Islet of Langerhans (tissue), 1 donor: ENCODE data around the gene IFI6.
"Not testable (repeated sequence)": the region's sequence is repeated elsewhere in the genome, so short reads cannot be mapped to it uniquely, and the experiment has no call there.

Experiments
- FAIRE-seq: peaks from one replicate; lab custom pipeline; 2011; peaks lifted over from hg19 to GRCh38; lab: Jason Lieb, UNC

Gene IFI6

DNA sequence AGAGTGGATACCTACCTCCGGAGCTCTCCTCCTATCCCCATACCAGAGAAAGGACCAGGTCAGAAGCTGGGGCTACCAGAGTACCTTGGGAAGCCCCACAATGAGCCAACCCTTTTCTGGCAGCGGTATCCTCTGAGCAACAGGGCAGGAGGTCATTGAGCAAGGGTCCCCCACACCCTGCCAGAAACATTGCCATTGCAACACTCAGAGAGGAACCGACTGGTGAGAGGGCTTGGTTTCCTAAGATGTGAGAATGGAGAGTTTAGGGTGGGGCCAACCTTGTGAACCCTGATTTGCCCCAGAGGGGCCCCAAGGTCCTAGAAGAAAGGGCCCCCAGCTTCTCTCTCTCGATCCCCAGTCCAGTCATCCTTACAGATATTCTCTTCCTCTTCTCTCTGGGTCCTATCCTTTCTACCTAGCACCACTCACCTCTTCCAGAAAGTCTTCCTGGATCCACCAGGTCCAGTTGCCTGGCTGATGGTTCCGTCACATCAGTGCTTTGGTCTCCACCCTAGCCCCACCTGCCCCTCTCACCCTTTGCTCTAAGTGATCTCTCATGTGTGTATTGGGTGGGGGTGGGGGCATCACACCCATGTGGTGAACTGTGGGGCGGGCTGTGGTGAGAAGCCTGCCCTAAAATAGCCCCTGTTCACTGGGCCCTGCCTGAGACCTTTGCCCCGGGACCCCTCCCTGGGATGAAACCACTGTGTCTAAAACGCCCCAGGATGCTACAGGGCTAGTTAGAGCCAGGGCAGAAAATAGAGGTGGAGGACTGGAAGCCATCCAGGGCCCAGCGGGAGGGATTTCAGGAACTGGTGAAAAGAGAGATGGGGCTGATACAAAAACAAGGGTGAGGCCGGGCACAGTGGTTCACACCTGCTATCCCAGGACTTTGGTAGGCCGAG, 45.7 kb downstream of the IFI6 start:
- FAIRE-seq: no peak

GRCh38 chr1:27624467-27625178, 47.4 kb downstream of the IFI6 start:
- FAIRE-seq: no peak

DNA sequence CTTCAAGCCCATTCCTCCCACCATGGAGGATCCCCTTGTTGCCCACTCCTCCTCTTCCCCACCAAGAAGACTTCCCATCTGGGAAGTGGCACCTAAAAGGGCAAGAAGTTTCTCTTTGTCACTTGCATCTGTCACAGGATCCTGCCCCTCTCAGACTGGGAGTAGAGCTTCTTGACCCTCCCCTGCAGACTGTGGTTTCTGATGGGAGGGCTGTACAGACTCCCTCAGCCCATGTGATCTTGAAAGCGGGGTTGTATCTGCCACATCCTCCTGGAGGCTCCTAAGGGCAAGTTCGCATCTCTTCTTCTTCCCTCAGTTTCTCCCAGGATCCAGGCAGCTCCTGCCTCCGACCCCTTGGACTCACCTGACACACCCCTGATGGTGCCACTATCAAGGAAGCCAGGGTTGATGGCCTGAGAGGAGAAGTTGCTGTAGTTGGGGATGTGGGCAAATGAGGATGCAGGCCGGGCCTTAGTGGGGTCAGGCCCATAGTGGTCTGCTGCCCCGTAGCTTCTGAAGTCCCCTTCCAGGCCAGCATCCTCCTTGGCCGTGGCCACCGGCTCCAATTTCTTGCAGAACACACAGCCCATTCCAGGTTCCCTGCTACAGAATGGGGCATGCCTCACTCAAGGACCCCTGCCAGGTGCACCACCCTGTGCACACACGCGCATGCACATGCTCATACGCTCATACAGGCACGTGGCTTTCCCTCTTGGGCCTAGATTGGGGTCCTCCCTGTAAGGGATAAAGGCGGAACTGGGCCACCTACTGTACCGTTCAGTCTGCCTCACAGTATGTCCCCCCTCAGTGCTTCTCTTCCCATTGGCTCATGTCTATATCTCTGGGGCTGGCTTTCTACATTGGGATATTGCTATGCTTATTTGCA, 48.4 kb downstream of the IFI6 start:
- no peak for FAIRE-seq

- FAIRE-seq: no peak
Measured at GRCh38 chr1:27622828-27623227, 49.2 kb downstream of the IFI6 start.

DNA sequence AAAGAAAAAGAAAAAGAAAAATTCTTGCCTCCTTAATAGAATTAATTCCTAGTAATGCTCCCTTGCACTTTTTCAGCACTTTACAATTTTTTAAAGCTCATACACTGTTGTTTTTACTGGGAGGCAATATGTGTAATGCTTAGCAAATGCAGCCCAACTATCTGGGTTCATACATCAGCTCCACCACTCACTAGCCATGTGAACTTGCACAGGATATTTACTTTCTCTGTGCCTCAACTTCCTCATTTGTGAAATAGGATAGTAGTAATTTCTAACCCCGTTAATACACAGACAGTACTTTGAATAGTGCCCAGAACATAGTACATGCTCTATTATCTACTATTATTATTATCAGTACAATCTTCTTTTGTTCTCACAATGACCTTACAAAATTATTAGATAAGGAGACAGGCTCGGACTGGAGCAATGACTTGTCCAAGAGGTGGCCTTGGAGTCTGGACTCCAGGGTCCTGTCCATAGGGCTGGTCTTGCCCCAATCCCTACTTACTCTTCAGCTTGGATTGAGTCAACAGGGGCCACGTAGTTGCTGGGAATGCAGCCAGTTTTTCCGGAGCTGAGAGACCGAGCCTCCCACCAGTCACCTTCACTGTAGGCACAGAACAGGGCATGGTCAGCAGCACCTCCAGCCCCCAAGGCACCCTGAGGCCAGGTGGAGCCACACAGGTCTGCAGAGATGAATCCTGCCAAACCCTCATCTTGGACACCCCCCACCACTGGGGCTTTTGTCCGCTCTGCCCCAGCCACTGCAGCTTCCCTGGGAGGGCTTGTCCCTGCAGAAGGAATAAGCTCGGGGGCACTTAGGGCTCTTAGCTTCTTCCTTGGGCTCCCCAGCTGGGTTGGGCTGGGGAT, 50.7 kb downstream of the IFI6 start:
- FAIRE-seq: no peak

DNA sequence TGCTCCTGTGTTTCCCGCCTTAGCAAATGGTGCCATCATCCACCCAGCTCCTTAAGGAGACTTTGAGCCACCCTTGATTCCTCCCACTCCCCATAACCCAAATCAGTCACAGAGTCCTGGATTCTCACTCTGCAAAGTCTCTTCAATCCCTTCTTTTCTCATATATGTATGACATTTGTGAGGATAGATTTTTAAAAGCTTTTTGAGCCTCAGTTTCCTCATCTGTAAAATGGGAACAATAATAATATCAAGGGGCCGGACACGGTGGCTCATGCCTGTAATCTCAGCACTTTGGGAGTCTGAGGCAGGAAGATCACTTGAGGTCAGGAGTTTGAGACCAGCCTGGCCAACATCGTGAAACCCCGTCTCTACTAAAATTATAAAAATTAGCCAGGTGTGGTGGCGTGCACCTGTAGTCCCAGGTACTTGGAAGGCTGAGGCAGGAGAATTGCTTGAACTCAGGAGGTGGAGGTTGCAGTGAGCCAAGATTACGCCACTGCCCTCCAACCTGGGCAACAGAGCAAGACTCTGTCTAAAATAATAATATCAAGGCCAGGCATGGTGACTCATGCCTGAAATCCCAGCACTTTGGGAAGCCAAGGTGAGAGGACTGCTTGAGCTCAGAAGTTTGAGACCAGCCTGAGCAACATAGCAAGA, 52.1 kb downstream of the IFI6 start:
- FAIRE-seq: not testable (repeated sequence)

DNA sequence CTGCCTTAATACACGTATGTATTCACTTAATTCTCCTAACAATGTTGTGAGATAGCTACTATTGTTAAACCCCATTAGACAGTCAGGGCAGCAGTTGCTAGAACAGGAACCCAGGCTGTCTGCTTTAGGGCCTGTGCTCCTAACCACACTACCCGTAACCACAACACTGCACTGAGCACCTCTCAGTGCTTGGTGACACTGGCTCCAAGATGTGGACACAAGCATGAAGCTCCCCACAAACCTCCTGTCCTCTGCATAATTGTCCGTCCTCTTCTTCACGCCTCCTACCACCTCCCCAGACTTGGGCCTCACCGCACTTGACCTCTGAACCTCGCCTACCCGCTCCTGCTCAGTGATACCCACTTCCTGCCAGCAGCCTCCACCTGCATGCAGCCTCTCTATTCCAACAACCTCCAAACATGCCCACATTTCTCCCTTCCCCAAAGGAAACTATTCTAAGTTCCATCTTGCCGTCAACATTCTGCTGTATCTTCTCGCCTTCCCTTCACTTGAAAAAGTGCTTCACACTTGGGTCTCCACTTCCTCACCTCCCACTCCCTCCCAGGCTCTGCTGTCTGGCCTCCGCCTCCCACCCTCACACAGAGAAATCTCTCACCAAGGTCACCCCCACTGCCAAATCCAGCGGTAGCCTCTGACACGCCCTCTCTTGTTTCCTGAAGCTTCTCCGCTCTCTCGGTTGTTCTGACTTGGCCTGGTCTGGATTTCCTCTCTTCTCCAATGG, 53.5 kb downstream of the IFI6 start:
- no peak for FAIRE-seq

GRCh38 chr1:27617420-27617819, 54.6 kb downstream of the IFI6 start:
- no peak for FAIRE-seq

- no peak for FAIRE-seq
Measured at GRCh38 chr1:27616441-27616840, 55.6 kb downstream of the IFI6 start.
